Measurements from ENCODE around the gene AJM1. TPM values are rescaled to one million over a fixed set of nuclear protein-coding genes. Genes with fewer than 3 reads are reported as not detected.

AJM1 gene
- total and polyA plus RNA-seq, 2 of the 8 experiments (the other 6 are each of a cell fraction or from before 2014, with no cell fraction given), result 0.12 to 0.97 TPM

- TF ChIP-seq CHD7 (IDR thresholded peaks at IDR 0.05; ENCODE audit: insufficient replicate concordance, low read length), result no peak
- TF ChIP-seq CBX8 (IDR thresholded peaks at IDR 0.05; ENCODE audit: borderline replicate concordance, low read depth, low read length), result no peak
Measured at GRCh38 chr9:136827794-136828473, 14.3 kb upstream of the AJM1 start (continued).

All from H1 (cell line).